Vagina (tissue), 2 donors: Measurements from ENCODE around the gene BRD3.

Experiments used
- CTCF ChIP-seq, 3 experiments: fragments of 450-650 bp in 2 of 3; fragments of 200-600 bp in 1 of 3; sonication (generic) in 1 of 3; IDR thresholded peaks; one replicate each; pipeline ENCODE4 v1.5.1; 2017 to 2019; ENCODE audit warnings: antibody characterized with exemption in 3 of 3, mild to moderate bottlenecking in 2 of 3, moderate library complexity in 2 of 3
- POLR2A ChIP-seq, 2 donors: fragments of 450-650 bp; IDR thresholded peaks; one replicate each; pipeline ENCODE4 v1.6.1; 2017; ENCODE audit warnings: antibody characterized with exemption in 2 of 2, mild to moderate bottlenecking in 2 of 2, moderate library complexity in 2 of 2
- POLR2AphosphoS5 ChIP-seq, 2 donors: sonication (generic); formaldehyde crosslinking; IDR thresholded peaks; one replicate each; pipeline ENCODE4 v1.9.0; 2017; ENCODE audit warnings: antibody characterized with exemption in 2 of 2, mild to moderate bottlenecking in 2 of 2, low read depth in 1 of 2; ENCODE audit not compliant: insufficient read depth in 1 of 2

- TF ChIP-seq CTCF (IDR thresholded peaks at IDR 0.05) (no peak), POLR2A (IDR thresholded peaks at IDR 0.05) (no peak), POLR2AphosphoS5 (IDR thresholded peaks at IDR 0.05; ENCODE audit: insufficient read depth in 1 of 2, low read depth in 1 of 2) (no peak)
These were observed 11.8 kb downstream of the BRD3 start for GRCh38 chr9:134055981-134056461.
